ENCODE measurements around the gene CDH15. TPM values are rescaled to one million over a fixed set of nuclear protein-coding genes. Genes with fewer than 3 reads are reported as not detected.

CDH15 gene
- total RNA-seq, 3 donors from 2014 or later = not detected

GRCh38 chr16:89130448-89130847 is 41.1 kb upstream of the CDH15 start:
- Histone ChIP-seq H3K36me3 (no peaks in the 10 kb centered on the region), H3K27ac (no peak overlapping the region), H3K4me1 (no peaks in the 10 kb centered on the region), H3K4me3 (no peak overlapping the region), H3K27me3 (no peaks in the 10 kb centered on the region), H3K9me3 (peaks cover 0 to 4% of the 10 kb centered on the region in 2 donors)
- intact Hi-C loops (cut with DNase I; ENCODE audit: low total_unique reads) = no loop called here
- no peak for DNase-seq (ENCODE audit: low spot score in 2 of 2)
- no peak for TF ChIP-seq POLR2A (IDR thresholded peaks at IDR 0.05)
- TF ChIP-seq POLR2AphosphoS5 (IDR thresholded peaks at IDR 0.05) = no peak
- TF ChIP-seq CTCF (IDR thresholded peaks at IDR 0.05) = no peak

GRCh38 chr16:89131783-89132182 is 39.8 kb upstream of the CDH15 start:
- H3K27me3 ChIP-seq = no peaks in the 10 kb centered on the region
- no peak for TF ChIP-seq POLR2A (IDR thresholded peaks at IDR 0.05)
- TF ChIP-seq CTCF (IDR thresholded peaks at IDR 0.05) = no peak
- no peak for TF ChIP-seq POLR2AphosphoS5 (IDR thresholded peaks at IDR 0.05)
- no peak for DNase-seq (ENCODE audit: low spot score in 2 of 2)
- no peaks in the 10 kb centered on the region for H3K9me3 ChIP-seq
- H3K36me3 ChIP-seq = no peaks in the 10 kb centered on the region
- no peaks in the 10 kb centered on the region for H3K4me1 ChIP-seq
- H3K4me3 ChIP-seq = no peak overlapping the region
- no peak overlapping the region for H3K27ac ChIP-seq
- intact Hi-C loops (cut with DNase I; ENCODE audit: low total_unique reads) = no loop called here

GRCh38 chr16:89132194-89133005 is 39.1 kb upstream of the CDH15 start:
- DNase-seq (ENCODE audit: low spot score in 2 of 2) = no peak
- Histone ChIP-seq H3K27ac (no peak overlapping the region), H3K9me3 (no peaks in the 10 kb centered on the region), H3K36me3 (no peaks in the 10 kb centered on the region), H3K4me3 (no peak overlapping the region), H3K27me3 (no peaks in the 10 kb centered on the region), H3K4me1 (no peaks in the 10 kb centered on the region)
- TF ChIP-seq CTCF (IDR thresholded peaks at IDR 0.05) (no peak), POLR2A (IDR thresholded peaks at IDR 0.05) (no peak), POLR2AphosphoS5 (IDR thresholded peaks at IDR 0.05) (no peak)
- intact Hi-C loops (cut with DNase I; ENCODE audit: low total_unique reads) = no loop called here

GRCh38 chr16:89133457-89134127 is 38.0 kb upstream of the CDH15 start:
- H3K27ac ChIP-seq = no peak overlapping the region
- H3K9me3 ChIP-seq = no peaks in the 10 kb centered on the region
- no peaks in the 10 kb centered on the region for H3K4me1 ChIP-seq
- no peak for TF ChIP-seq CTCF (IDR thresholded peaks at IDR 0.05)
- no peak for TF ChIP-seq POLR2A (IDR thresholded peaks at IDR 0.05)
- TF ChIP-seq POLR2AphosphoS5 (IDR thresholded peaks at IDR 0.05) = no peak
- DNase-seq (ENCODE audit: low spot score in 2 of 2) = no peak
- intact Hi-C loops (cut with DNase I; ENCODE audit: low total_unique reads) = no loop called here
- H3K4me3 ChIP-seq = no peak overlapping the region
- no peaks in the 10 kb centered on the region for H3K36me3 ChIP-seq
- H3K27me3 ChIP-seq = no peaks in the 10 kb centered on the region

- DNase-seq (ENCODE audit: low spot score in 2 of 2) = no peak
- intact Hi-C loops (cut with DNase I; ENCODE audit: low total_unique reads) = no loop called here
- Histone ChIP-seq H3K9me3 (no peaks in the 10 kb centered on the region), H3K27me3 (no peaks in the 10 kb centered on the region), H3K4me1 (no peaks in the 10 kb centered on the region), H3K36me3 (no peaks in the 10 kb centered on the region), H3K4me3 (no peak overlapping the region), H3K27ac (no peak overlapping the region)
- no peak for TF ChIP-seq POLR2AphosphoS5 (IDR thresholded peaks at IDR 0.05)
- no peak for TF ChIP-seq POLR2A (IDR thresholded peaks at IDR 0.05)
- TF ChIP-seq CTCF (IDR thresholded peaks at IDR 0.05) = no peak
These were observed 37.3 kb upstream of the CDH15 start for GRCh38 chr16:89134269-89134668.
